HL-60 (cell line): ENCODE results near the gene PLCB1.
A peak's percentile ranks its signal among the peaks of the same experiment; 100 is the strongest.
"Not testable (repeated sequence)": the region's sequence is repeated elsewhere in the genome, so short reads cannot be mapped to it uniquely, and the experiment has no call there.

Experiments used
- DNase-seq, 2 experiments: peaks; one replicate each; pipeline ENCODE4 v3.0.0-alpha.2; 2010 to 2020; ENCODE audit warnings: low read depth in 1 of 2, low spot score in 1 of 2
- H3K27ac ChIP-seq: fragments of 250-450 bp; sonication (Bioruptor Pico); replicated peaks from 2 replicates; pipeline ENCODE4 v1.5.1; 2020; ENCODE audit warnings: mild to moderate bottlenecking, moderate library complexity
- H3K27me3 ChIP-seq: fragments of 250-450 bp; sonication (Bioruptor Pico); 2 replicates; pipeline ENCODE4 v1.5.1; 2021; ENCODE audit warnings: mild to moderate bottlenecking, moderate library complexity; ENCODE audit not compliant: insufficient read depth, poor library complexity, severe bottlenecking
- H3K4me3 ChIP-seq: replicated peaks from 2 replicates; pipeline ENCODE4 v1.5.1; 2011; ENCODE audit warnings: mild to moderate bottlenecking, control low read depth, low read length; ENCODE audit not compliant: insufficient read depth
- CTCF ChIP-seq: IDR thresholded peaks from one replicate; pipeline ENCODE4 v1.5.1; 2011; ENCODE audit warnings: low read length, control low read depth, inconsistent platforms; ENCODE audit not compliant: insufficient read depth
- GABPA ChIP-seq: IDR thresholded peaks from 2 replicates; pipeline ENCODE4 v1.6.1; 2012; ENCODE audit warnings: low read depth
- POLR2AphosphoS5 ChIP-seq: IDR thresholded peaks from 2 replicates; pipeline ENCODE4 v1.6.1; 2012; ENCODE audit warnings: low read depth
- REST ChIP-seq: IDR thresholded peaks from 2 replicates; pipeline ENCODE4 v1.6.1; 2012; ENCODE audit warnings: low read depth; ENCODE audit not compliant: insufficient replicate concordance
- SPI1 ChIP-seq: IDR thresholded peaks from 2 replicates; pipeline ENCODE4 v1.6.1; 2012; ENCODE audit warnings: low read depth, mild to moderate bottlenecking, borderline replicate concordance

PLCB1 gene

DNA sequence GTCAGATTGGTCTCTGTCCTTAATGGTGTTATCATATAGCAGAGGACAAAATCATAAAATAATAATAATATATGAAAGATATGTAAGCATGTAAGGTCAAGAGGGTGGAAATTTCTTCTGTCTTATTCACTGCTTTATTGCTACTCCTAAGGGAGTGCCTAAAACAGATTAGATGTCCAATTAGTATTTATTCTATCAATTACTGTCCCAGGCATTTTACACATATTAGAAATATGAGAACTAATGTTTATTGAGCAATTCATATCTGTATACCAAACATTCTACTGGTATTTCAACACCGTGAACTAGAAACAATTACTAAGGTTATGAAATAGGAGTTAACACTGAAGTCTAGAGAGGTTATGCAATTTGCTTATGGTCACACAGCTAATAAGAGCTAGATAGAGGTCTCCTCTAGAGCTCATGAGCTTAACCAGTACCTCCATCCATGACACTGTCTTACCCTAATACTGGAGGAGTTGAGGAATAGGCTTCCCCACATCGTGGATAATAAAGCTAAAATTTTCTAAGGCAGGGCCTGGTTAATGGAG is 302.3 kb downstream of the PLCB1 start:
- H3K27ac ChIP-seq: peak overlapping the region; percentile 53; the same call in 1 of the 2 replicates
- no peak for TF ChIP-seq CTCF
- TF ChIP-seq GABPA: no peak
- no peaks in the 10 kb centered on the region for H3K27me3 ChIP-seq
- H3K4me3 ChIP-seq: no peak overlapping the region
- peak in 1 of 2 experiments; percentile 94 for DNase-seq

- no peak overlapping the region for H3K4me3 ChIP-seq
- TF ChIP-seq REST (no peak), CTCF (no peak), SPI1 (peak; percentile 54)
- DNase-seq: no peak
- H3K27me3 ChIP-seq: no peaks in the 10 kb centered on the region
- peak overlapping the region; percentile 53 for H3K27ac ChIP-seq
These were observed 303.4 kb downstream of the PLCB1 start for GRCh38 chr20:8435285-8436035.

DNA sequence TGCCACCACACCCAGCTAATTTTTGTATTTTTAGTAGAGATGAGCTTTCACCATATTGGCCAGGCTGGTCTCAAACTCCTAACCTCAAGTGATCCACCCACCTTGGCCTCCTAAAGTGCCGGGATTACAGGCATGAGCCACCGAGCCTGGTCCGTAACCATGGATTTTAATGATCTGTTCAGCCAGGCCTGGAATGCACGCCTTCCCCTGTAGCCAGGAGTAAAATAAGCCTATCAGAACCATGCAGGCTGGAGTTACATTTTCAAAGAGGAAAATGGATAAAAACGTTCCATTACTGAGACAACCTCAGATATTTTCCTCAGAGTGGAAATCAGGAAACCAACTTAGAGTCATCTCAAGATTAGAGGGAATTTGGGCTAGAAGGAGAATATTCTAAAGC is 304.9 kb downstream of the PLCB1 start:
- H3K4me3 ChIP-seq, H3K27ac ChIP-seq, H3K27me3 ChIP-seq, DNase-seq: not testable (repeated sequence)

DNA sequence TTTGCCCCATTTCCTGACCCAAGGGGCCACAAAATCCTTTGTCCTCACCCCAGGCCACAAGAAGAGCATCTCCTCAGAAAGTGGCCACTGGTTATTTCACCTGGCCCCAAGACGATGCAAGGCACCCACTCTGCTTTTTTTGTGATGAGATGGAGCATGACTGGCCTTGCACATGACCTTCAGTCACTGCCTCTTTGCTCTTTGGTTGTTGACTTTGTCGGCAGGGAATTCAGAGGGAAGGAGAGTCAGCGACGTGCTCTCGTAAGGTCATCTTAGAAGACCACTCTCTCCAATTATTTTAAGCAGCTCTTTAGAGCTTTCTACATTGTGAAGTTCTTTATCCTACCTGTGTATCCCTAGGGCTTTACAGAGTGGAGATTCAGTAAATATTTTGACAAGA is 306.7 kb downstream of the PLCB1 start:
- Histone ChIP-seq H3K27me3 (no peaks in the 10 kb centered on the region), H3K27ac (no peak overlapping the region), H3K4me3 (no peak overlapping the region)
- TF ChIP-seq POLR2AphosphoS5 (no peak), REST (no peak), SPI1 (no peak), CTCF (no peak), GABPA (no peak)
- DNase-seq: no peak
